Measurements from ENCODE around the gene ANKRD11.
"Not testable (repeated sequence)": the region's sequence is repeated elsewhere in the genome, so short reads cannot be mapped to it uniquely, and the experiment has no call there.

ANKRD11 gene

DNA sequence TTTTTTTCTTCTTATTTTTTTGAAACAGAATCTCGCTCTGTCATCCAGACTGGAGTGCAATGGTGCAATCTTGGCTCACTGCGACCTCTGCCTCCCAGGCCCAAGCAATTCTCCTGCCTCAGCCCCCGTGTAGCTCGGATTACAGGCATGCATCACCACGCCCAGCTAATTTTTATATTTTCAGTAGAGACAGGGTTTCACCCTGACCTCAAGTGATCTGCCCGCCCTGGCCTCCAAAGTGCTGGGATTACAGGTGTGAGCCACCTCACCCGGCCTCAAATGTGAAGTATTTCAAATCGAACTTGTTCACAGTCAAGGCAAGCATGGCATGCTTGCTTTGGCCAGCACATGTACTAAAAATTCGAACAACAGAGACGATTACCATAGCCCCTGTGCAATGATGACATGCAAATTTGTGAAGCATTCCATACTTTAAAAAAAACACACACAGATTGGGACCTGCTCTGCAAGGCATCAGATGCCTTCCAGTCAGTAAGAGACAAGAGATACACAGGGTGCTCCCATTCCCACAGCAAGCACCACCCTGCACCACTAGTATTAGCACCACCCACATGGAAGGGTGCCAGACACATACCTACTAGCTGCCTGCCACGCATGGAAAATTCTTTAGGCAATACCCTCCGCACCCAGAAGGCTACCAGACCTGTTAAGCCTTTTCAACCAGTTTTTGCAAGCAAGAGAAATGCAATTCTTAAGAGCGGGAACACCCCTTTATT, 47.2 kb downstream of the ANKRD11 start:
- DNase-seq (ENCODE audit: low read depth) = peak; percentile 99
- H3K4me3 ChIP-seq (ENCODE audit: low read length) = no peak overlapping the region
- TF ChIP-seq, protein P1, sequence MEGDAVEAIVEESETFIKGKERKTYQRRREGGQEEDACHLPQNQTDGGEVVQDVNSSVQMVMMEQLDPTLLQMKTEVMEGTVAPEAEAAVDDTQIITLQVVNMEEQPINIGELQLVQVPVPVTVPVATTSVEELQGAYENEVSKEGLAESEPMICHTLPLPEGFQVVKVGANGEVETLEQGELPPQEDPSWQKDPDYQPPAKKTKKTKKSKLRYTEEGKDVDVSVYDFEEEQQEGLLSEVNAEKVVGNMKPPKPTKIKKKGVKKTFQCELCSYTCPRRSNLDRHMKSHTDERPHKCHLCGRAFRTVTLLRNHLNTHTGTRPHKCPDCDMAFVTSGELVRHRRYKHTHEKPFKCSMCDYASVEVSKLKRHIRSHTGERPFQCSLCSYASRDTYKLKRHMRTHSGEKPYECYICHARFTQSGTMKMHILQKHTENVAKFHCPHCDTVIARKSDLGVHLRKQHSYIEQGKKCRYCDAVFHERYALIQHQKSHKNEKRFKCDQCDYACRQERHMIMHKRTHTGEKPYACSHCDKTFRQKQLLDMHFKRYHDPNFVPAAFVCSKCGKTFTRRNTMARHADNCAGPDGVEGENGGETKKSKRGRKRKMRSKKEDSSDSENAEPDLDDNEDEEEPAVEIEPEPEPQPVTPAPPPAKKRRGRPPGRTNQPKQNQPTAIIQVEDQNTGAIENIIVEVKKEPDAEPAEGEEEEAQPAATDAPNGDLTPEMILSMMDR (IDR thresholded peaks at IDR 0.05; ENCODE audit: insufficient read depth, low read depth, low read length, missing control alignments) = peak; percentile 55

DNA sequence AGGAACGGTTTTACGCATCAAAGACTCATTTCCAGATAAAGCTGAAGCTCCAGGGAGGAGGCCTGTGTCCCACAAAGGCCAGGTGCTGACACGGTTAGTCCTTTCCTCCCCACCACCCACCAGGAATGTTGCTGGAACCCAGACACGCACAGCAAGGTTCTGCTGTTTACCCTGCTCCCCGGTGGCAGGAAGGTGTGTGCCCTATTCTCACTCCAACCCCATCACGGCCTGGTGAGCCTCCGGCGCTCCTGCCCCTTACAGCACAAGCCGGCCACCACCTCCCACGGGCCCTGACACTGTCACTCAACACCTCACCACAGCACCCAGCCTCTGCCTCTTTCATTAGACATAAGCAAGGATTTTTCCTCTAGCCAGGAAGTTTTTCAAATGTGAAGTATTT, 47.8 kb downstream of the ANKRD11 start:
- H3K4me3 ChIP-seq (ENCODE audit: low read length) = peak overlapping the region; percentile 24
- DNase-seq (ENCODE audit: low read depth) = no peak
- TF ChIP-seq, protein P1 (IDR thresholded peaks at IDR 0.05; ENCODE audit: insufficient read depth, low read depth, low read length, missing control alignments) = no peak

DNA sequence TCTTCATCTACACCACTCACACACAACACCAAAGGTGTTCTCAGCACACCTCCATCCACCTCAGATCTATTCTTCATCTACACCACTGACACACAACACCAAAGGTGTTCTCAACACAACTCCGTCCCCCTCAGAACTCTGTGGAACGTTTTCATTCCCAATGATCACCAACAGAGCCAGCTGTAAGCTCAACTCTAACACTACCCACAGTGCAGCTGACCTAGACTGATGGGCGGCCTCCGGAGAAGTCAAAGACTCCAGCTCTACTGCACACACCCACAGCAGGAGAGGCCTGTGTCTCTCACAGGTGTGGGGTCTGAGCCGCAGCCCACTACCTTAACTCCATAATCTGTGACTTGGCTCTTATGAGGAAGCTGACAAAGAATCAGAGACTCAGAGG, 50.7 kb downstream of the ANKRD11 start:
- DNase-seq (ENCODE audit: low read depth) = no peak
- no peak overlapping the region for H3K4me3 ChIP-seq (ENCODE audit: low read length)
- TF ChIP-seq, protein P1 (IDR thresholded peaks at IDR 0.05; ENCODE audit: insufficient read depth, low read depth, low read length, missing control alignments) = no peak

DNA sequence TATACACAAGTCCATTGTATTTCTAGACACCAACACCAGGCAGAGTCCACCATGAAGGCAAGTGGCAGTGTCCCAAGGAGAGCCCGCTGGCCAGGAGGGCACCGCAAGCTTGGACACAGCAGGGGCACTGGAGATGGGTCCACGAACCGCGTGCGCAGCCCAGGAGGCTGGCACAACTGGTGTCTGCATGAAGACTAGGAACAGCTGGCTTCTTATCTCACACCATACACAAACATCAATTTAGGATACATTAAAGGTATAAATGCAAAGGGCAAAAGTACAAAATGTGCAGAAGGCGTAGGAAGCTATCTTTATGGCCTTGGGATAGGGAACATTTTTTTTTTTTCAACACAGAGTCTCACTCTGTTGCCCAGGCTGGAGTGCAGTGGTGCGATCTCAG, 52.4 kb downstream of the ANKRD11 start:
- no peak for DNase-seq (ENCODE audit: low read depth)
- no peak overlapping the region for H3K4me3 ChIP-seq (ENCODE audit: low read length)
- TF ChIP-seq, protein P1 (IDR thresholded peaks at IDR 0.05; ENCODE audit: insufficient read depth, low read depth, low read length, missing control alignments) = no peak

- no peak for DNase-seq (ENCODE audit: low read depth)
Measured at GRCh38 chr16:89437251-89437987, 52.9 kb downstream of the ANKRD11 start.

GRCh38 chr16:89436366-89436765, 54.0 kb downstream of the ANKRD11 start:
- H3K4me3 ChIP-seq (ENCODE audit: low read length) = no peak overlapping the region
- DNase-seq (ENCODE audit: low read depth) = no peak
- TF ChIP-seq, protein P1 (IDR thresholded peaks at IDR 0.05; ENCODE audit: insufficient read depth, low read depth, low read length, missing control alignments) = no peak

More at GRCh38 chr16:89437251-89437987, 52.9 kb downstream of the ANKRD11 start:
- TF ChIP-seq, protein P1 (IDR thresholded peaks at IDR 0.05; ENCODE audit: insufficient read depth, low read depth, low read length, missing control alignments) = no peak
- H3K4me3 ChIP-seq (ENCODE audit: low read length) = no peak overlapping the region

GRCh38 chr16:89435059-89435458, 55.3 kb downstream of the ANKRD11 start:
- H3K4me3 ChIP-seq (ENCODE audit: low read length); DNase-seq (ENCODE audit: low read depth): not testable (repeated sequence)
